GM18505 (cell line): Measurements from ENCODE around the gene PSMC3.

Experiments
- ATAC-seq: cut with Tn5 transposase; IDR thresholded peaks from one replicate; pipeline ENCODE4 v1.9.1; 2021; ENCODE audit not compliant: unreplicated experiment
- POLR2A ChIP-seq: IDR thresholded peaks from 4 replicates; pipeline ENCODE4 v1.6.1; 2011; ENCODE audit warnings: borderline replicate concordance; ENCODE audit not compliant: insufficient read depth, insufficient read length; ENCODE audit errors: extremely low read depth

Gene PSMC3

DNA sequence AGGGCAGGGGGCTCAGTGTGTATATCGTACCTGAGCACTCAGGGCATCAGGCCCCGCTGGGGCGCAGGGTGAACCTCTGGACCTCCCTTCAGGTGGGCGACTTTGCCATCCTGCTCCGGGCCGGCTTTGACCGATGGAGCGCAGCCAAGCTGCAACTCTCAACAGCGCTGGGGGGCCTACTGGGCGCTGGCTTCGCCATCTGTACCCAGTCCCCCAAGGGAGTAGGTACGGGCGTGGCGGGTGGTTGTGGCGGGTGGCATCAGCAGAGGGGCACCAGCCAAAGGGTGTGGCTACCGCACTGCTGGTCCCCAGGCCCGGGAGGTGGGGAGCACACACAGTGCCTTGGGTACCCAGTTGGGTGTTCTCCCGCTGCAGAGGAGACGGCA lies 11.6 kb downstream of the PSMC3 start:
- ATAC-seq: no peak

GRCh38 chr11:47413908-47414684 lies 12.1 kb downstream of the PSMC3 start:
- ATAC-seq: no peak

More for the DNA sequence above, 11.6 kb downstream of the PSMC3 start:
- TF ChIP-seq POLR2A: no peak

GRCh38 chr11:47413351-47413750 lies 12.9 kb downstream of the PSMC3 start:
- no peak for ATAC-seq
- TF ChIP-seq POLR2A: no peak

More at GRCh38 chr11:47413908-47414684, 12.1 kb downstream of the PSMC3 start:
- TF ChIP-seq POLR2A: no peak

GRCh38 chr11:47411884-47412746 lies 14.1 kb downstream of the PSMC3 start:
- no peak for ATAC-seq
- TF ChIP-seq POLR2A: no peak

DNA sequence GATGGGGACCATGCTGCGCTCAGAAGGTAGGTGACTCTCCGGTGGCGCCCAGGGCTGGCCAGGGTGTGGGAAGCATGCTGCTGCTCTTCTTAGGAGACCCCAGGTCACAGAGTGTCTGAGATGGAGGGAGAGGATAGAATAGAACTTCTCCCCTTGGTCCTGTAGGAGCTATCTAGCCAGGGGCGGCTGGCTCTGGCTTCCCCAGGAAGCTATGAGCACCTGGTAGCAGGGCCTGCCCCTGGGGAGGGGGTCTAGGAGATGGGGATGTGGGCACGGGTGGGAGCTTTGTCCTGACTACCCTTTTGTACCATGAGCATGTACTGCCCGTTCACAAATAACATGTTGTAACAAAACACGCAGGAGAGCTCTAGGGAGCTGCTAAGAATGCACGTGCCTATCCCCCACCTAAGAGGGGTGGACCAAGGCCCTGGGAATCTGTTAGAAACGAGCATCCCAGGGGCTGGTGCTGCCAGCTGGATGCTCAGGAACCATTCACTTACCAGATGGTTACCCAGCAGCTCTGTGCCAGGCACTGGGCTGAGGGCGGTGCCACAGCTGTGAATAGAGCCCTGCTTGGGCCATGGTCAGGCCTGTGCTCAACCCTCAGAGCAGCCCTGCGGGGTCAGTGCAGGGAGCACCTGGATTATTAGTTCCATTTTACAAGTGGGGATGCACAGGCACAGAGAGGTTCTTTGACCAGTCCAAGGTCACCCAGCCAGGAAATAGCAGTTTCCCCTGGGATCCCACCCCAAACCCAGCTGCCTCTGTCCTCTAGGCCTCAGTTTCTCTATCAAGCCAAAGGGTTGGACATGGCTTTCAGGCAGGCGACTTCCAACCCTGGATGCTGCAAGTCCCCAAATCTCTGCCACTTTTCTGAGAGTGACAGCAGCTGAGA lies 15.6 kb downstream of the PSMC3 start:
- TF ChIP-seq POLR2A: no peak
- ATAC-seq: no peak

- TF ChIP-seq POLR2A: no peak
- no peak for ATAC-seq
Measured at GRCh38 chr11:47409440-47410369, 16.5 kb downstream of the PSMC3 start.

GRCh38 chr11:47408598-47409439 lies 17.4 kb downstream of the PSMC3 start:
- no peak for TF ChIP-seq POLR2A
- ATAC-seq: no peak

DNA sequence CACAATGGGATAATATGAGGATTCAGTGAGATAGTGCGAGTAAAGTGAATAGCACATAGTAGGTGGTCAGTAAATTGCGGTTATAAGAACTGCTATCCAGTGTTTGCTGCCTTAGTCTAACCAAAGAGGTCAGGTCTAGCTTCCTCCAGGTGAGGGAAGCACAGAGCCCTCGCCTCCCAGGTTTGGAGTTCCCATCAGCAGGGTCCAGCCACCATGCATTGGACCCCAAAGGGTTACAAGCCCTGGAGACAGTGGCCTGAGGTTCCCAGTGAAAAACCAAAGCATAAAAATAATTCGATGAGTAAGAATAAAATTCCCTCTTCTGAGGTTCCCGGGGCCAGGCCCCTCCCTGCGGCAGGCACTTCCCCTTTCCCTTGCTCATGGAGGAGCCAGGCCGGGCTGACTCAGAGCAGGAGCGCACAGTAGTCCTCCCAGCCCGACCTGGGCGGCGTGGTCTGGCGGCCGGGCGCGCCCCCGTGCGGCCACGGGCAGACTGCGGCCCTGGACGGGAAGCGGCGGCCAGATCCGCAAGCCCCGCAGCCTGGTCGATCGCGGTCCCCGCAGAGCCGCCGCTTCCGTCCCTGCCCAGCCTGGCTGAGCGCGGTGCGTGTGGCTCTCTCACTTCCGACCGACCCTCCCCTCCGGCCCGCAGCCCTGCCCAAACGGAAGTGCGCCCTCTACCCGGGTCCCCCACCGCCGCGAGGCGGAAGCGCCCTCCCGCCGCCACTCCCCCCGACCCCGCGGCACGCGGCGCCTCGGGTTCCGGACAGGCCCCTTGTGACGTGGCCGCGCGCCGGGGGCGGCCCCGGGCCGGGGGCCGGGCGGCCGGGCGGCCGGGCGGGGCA lies 18.3 kb downstream of the PSMC3 start, which contains the start of gene SLC39A13:
Gene SLC39A13, plus strand, starts transcription at position 845 of the 845 bp plus-strand sequence. CDS start 1,505 bp downstream, outside the sequence.
- TF ChIP-seq POLR2A: peak; percentile 72
- peak; percentile 85 for ATAC-seq

DNA sequence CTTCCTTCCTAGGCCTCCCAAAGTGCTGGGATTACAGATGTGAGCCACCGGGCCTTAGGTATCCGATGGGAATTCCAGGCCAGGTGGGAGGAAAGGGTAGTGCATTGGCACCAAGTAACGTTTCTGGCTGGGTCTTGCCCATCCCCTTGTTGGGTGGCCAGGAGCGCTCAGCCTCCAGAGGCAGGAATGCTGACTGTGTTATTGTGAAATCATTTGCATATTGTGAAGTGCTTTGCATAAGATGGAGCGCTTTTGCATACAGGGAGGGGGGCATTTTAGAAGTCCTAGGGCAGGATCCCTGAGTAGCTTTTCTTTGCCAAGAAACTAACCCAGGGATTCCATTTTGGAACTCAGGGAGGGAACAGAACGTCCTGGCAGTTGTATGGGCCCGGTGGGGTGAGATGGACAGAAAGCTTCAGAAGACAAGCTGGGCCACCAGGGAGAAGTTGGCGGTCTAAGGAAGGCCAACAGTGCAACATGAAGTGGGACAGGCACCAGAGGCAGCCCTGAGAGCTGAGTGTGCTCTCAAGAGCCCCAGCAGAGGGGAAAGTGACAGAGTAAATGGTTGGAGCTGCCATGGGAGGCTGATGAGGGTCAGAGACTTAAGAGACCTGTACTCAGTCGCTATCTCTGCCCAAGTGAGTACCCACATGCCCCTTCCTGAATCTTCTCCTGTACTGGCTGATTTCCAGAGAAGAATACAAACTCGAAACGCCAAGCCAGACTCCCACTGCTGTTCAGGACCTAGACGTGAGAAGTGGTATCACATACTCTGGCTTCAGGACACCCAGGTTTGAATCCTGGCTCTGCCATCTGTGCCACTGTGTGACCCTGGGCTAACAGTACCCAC lies 19.1 kb downstream of the PSMC3 start:
- no peak for TF ChIP-seq POLR2A
- no peak for ATAC-seq
